H9 (cell line): ENCODE results near the gene EPAS1. TPM values are rescaled to one million over a fixed set of nuclear protein-coding genes. Genes with fewer than 3 reads are reported as not detected.

ENCODE experiments used
- DNase-seq: peaks from one replicate; pipeline ENCODE4 v3.0.0-alpha.2; 2017
- H2AFZ ChIP-seq: one replicate; pipeline ENCODE4 v1.6.1; 2013; ENCODE audit warnings: mild to moderate bottlenecking, low read length, control low read depth, moderate library complexity
- H2AK5ac ChIP-seq: 2 replicates; pipeline ENCODE4 v1.6.1; 2013; ENCODE audit warnings: low read length, control low read depth, mixed read lengths; ENCODE audit not compliant: insufficient read length
- H2BK120ac ChIP-seq: one replicate; pipeline ENCODE4 v1.6.1; 2013; ENCODE audit warnings: low read depth, mild to moderate bottlenecking, low read length, control low read depth, inconsistent platforms; ENCODE audit not compliant: poor library complexity, severe bottlenecking
- H2BK12ac ChIP-seq: 2 replicates; pipeline ENCODE4 v1.6.1; 2013; ENCODE audit warnings: low read length, control low read depth, mixed read lengths, low read depth; ENCODE audit not compliant: insufficient read length
- H2BK15ac ChIP-seq: 2 replicates; pipeline ENCODE4 v1.6.1; 2013; ENCODE audit warnings: low read depth, low read length, control low read depth
- H2BK20ac ChIP-seq: one replicate; pipeline ENCODE4 v1.6.1; 2013; ENCODE audit warnings: low read depth, mild to moderate bottlenecking, low read length, control low read depth, inconsistent platforms; ENCODE audit not compliant: poor library complexity, severe bottlenecking
- H2BK5ac ChIP-seq: 2 replicates; pipeline ENCODE4 v1.6.1; 2013; ENCODE audit warnings: low read length, control low read depth, mixed read lengths; ENCODE audit not compliant: insufficient read length
- H3K14ac ChIP-seq: 2 replicates; pipeline ENCODE4 v1.6.1; 2013; ENCODE audit warnings: low read length, control low read depth; ENCODE audit not compliant: insufficient read depth
- H3K18ac ChIP-seq: 2 replicates; pipeline ENCODE4 v1.6.1; 2013; ENCODE audit warnings: low read depth, mild to moderate bottlenecking, mixed read lengths, low read length, control low read depth; ENCODE audit not compliant: insufficient read length
- H3K23ac ChIP-seq: 2 replicates; pipeline ENCODE4 v1.6.1; 2013; ENCODE audit warnings: low read length, control low read depth, mixed read lengths, low read depth; ENCODE audit not compliant: insufficient read length
- H3K23me2 ChIP-seq: 2 replicates; pipeline ENCODE4 v1.6.1; 2013; ENCODE audit warnings: low read depth, mild to moderate bottlenecking, mixed read lengths, low read length, control low read depth; ENCODE audit not compliant: insufficient read length, poor library complexity, severe bottlenecking
- H3K27ac ChIP-seq: 2 replicates; pipeline ENCODE4 v1.5.1; 2013; ENCODE audit warnings: low read length, control low read depth, mixed read lengths, low read depth; ENCODE audit not compliant: insufficient read length
- H3K27me3 ChIP-seq: 2 replicates; pipeline ENCODE4 v1.6.1; 2013; ENCODE audit warnings: low read length, control low read depth, inconsistent platforms; ENCODE audit not compliant: insufficient read depth
- H3K4ac ChIP-seq: 2 replicates; pipeline ENCODE4 v1.6.1; 2013; ENCODE audit warnings: low read depth, mild to moderate bottlenecking, control low read depth, inconsistent platforms, low read length, moderate library complexity
- H3K4me1 ChIP-seq: 2 replicates; pipeline ENCODE4 v1.6.1; 2013; ENCODE audit warnings: low read length, control low read depth, inconsistent platforms; ENCODE audit not compliant: insufficient read depth
- H3K4me2 ChIP-seq: 2 replicates; pipeline ENCODE4 v1.6.1; 2013; ENCODE audit warnings: low read length, control low read depth, mixed read lengths; ENCODE audit not compliant: insufficient read length, insufficient read depth
- H3K56ac ChIP-seq: 2 replicates; pipeline ENCODE4 v1.6.1; 2013; ENCODE audit warnings: low read depth, mild to moderate bottlenecking, mixed read lengths, low read length, control low read depth; ENCODE audit not compliant: insufficient read length
- H3K79me1 ChIP-seq: 2 replicates; pipeline ENCODE4 v1.6.1; 2013; ENCODE audit warnings: low read depth, mild to moderate bottlenecking, moderate library complexity, low read length, control low read depth, inconsistent platforms; ENCODE audit not compliant: insufficient read depth, poor library complexity, severe bottlenecking
- H3K79me2 ChIP-seq: 2 replicates; pipeline ENCODE4 v1.6.1; 2013; ENCODE audit warnings: low read length, control low read depth, inconsistent platforms; ENCODE audit not compliant: insufficient read depth
- H3K9ac ChIP-seq: 2 replicates; pipeline ENCODE4 v1.6.1; 2013; ENCODE audit warnings: low read length, control low read depth, mixed read lengths; ENCODE audit not compliant: insufficient read length; ENCODE audit errors: extremely low read depth
- H3K9me3 ChIP-seq: one replicate; pipeline ENCODE4 v1.6.1; 2013; ENCODE audit warnings: low read depth, low read length, inconsistent platforms; ENCODE audit not compliant: control insufficient read depth
- H3T11ph ChIP-seq: one replicate; pipeline ENCODE4 v1.6.1; 2013; ENCODE audit warnings: mild to moderate bottlenecking, low read length, control low read depth, inconsistent platforms
- H4K20me1 ChIP-seq: one replicate; pipeline ENCODE4 v1.6.1; 2013; ENCODE audit not compliant: control insufficient read depth, insufficient read length, insufficient read depth
- H4K5ac ChIP-seq: 2 replicates; pipeline ENCODE4 v1.6.1; 2013; ENCODE audit warnings: low read depth, mild to moderate bottlenecking, mixed read lengths, low read length, control low read depth; ENCODE audit not compliant: insufficient read length
- H4K8ac ChIP-seq: replicated peaks from 2 replicates; pipeline ENCODE4 v1.6.1; 2013; ENCODE audit warnings: low read length, control low read depth, mixed read lengths, low read depth; ENCODE audit not compliant: insufficient read length
- H4K91ac ChIP-seq: 2 replicates; pipeline ENCODE4 v1.6.1; 2013; ENCODE audit warnings: low read depth, mild to moderate bottlenecking, moderate library complexity, mixed read lengths, low read length, control low read depth; ENCODE audit not compliant: insufficient read length
- H3K27ac Mint-ChIP-seq, 3 experiments: 2 replicates in 2 of 3; 3 replicates in 1 of 3; pipeline ENCODE4 v1.8.0; 2020 to 2021; ENCODE audit warnings: mixed read lengths in 3 of 3, mild to moderate bottlenecking in 1 of 3, moderate library complexity in 1 of 3
- H3K27me3 Mint-ChIP-seq: 2 replicates; pipeline ENCODE4 v1.8.0; 2021; ENCODE audit warnings: low read depth, mild to moderate bottlenecking, moderate library complexity, mixed read lengths
- H3K36me3 Mint-ChIP-seq, 3 experiments: 2 replicates in 2 of 3; 3 replicates in 1 of 3; pipeline ENCODE4 v1.8.0; 2020 to 2021; ENCODE audit warnings: low read depth in 3 of 3, mixed read lengths in 3 of 3; ENCODE audit not compliant: insufficient read depth in 1 of 3
- H3K4me1 Mint-ChIP-seq, 2 experiments: 2 replicates each; pipeline ENCODE4 v1.8.0; 2020; ENCODE audit warnings: mixed read lengths in 2 of 2
- H3K4me3 Mint-ChIP-seq, 2 experiments: 2 replicates in 1 of 2; 3 replicates in 1 of 2; pipeline ENCODE4 v1.8.0; 2020 to 2021; ENCODE audit warnings: mild to moderate bottlenecking in 2 of 2, mixed read lengths in 2 of 2, moderate library complexity in 1 of 2
- H3K9me3 Mint-ChIP-seq, 2 experiments: 2 replicates in 1 of 2; 3 replicates in 1 of 2; pipeline ENCODE4 v1.8.0; 2020; ENCODE audit warnings: mild to moderate bottlenecking in 2 of 2, mixed read lengths in 2 of 2, moderate library complexity in 1 of 2
- CTCF ChIP-seq: fragments of 200-600 bp; sonication (generic); conservative IDR thresholded peaks from 3 replicates; pipeline ENCODE4 v1.8.0; 2021; ENCODE audit warnings: antibody characterized with exemption, mild to moderate bottlenecking
- total RNA-seq: library from RNA; stranded (reverse); gene quantifications from 2 replicates; pipeline ENCODE4 v1.2.1, GENCODE V29; 2021

Gene EPAS1
- total RNA-seq, 1 experiment from 2014 or later = 1.1 TPM

- Histone ChIP-seq H2BK15ac (no peak overlapping the region), H3K27me3 (no peaks in the 10 kb centered on the region), H2AFZ (no peak overlapping the region), H4K5ac (no peak overlapping the region), H3K9me3 (no peaks in the 10 kb centered on the region), H4K8ac (no peak overlapping the region), H4K20me1 (no peaks in the 10 kb centered on the region), H3K18ac (no peak overlapping the region), H3K4me2 (no peak overlapping the region), H3K79me2 (no peaks in the 10 kb centered on the region), H3K4me1 (no peaks in the 10 kb centered on the region), H4K91ac (no peak overlapping the region), H2BK20ac (no peak overlapping the region), H2BK5ac (no peak overlapping the region), H3K23ac (no peak overlapping the region), H3K14ac (no peak overlapping the region), H3K79me1 (no peaks in the 10 kb centered on the region), H3K27ac (no peak overlapping the region), H3K56ac (no peak overlapping the region), H3K9ac (no peak overlapping the region), H3K23me2 (no peaks in the 10 kb centered on the region), H2BK120ac (no peak overlapping the region), H2AK5ac (no peak overlapping the region), H2BK12ac (no peak overlapping the region), H3K4ac (no peak overlapping the region), H3T11ph (no peak overlapping the region)
- Mint-ChIP-seq H3K4me3 (no peak overlapping the region), H3K4me1 (peaks cover 0 to 3% of the 10 kb centered on the region in 2 experiments; a peak in 1 of 4 replicates), H3K27me3 (no peaks in the 10 kb centered on the region; the same call in 1 of the 2 replicates), H3K9me3 (0 out of 5 replicates have a peak, but pooled peaks cover 0 to 2% of the 10 kb centered on the region in 2 experiments), H3K27ac (no peak overlapping the region), H3K36me3 (no peaks in the 10 kb centered on the region)
- no peak for DNase-seq
- no peak for TF ChIP-seq CTCF
Measured at GRCh38 chr2:46248171-46248570, 49.0 kb upstream of the EPAS1 start.
